Measurements from ENCODE around the gene ITSN1. TPM values are rescaled to one million over a fixed set of nuclear protein-coding genes. Genes with fewer than 3 reads are reported as not detected.
A peak's percentile ranks its signal among the peaks of the same experiment; 100 is the strongest.

ITSN1 gene
- total RNA-seq, 2 donors from 2014 or later: 3.8 to 4.3 TPM

- no peak for ATAC-seq (replicated peaks)
- peak overlapping the region; percentile 30 for H3K27ac Mint-ChIP-seq
- H3K9me3 Mint-ChIP-seq: no peaks in the 10 kb centered on the region
- H3K4me1 Mint-ChIP-seq: peaks cover 6% of the 10 kb centered on the region
- peaks cover 6% of the 10 kb centered on the region for H3K27me3 Mint-ChIP-seq
- no peaks in the 10 kb centered on the region for H3K36me3 Mint-ChIP-seq (ENCODE audit: low read depth)
- peak overlapping the region; percentile 86 for H3K4me3 Mint-ChIP-seq
These were observed 1.5 kb downstream of the ITSN1 start for GRCh38 chr21:33643658-33644311.

- H3K4me1 Mint-ChIP-seq: peaks cover 6% of the 10 kb centered on the region
- no peak overlapping the region for H3K4me3 Mint-ChIP-seq
- no peak for ATAC-seq (replicated peaks)
- no peaks in the 10 kb centered on the region for H3K9me3 Mint-ChIP-seq
- H3K27me3 Mint-ChIP-seq: peaks cover 6% of the 10 kb centered on the region
- H3K27ac Mint-ChIP-seq: no peak overlapping the region
- H3K36me3 Mint-ChIP-seq (ENCODE audit: low read depth): no peaks in the 10 kb centered on the region
These were observed 2.2 kb downstream of the ITSN1 start for GRCh38 chr21:33644383-33645074.

GRCh38 chr21:33645730-33646129, 3.4 kb downstream of the ITSN1 start:
- peaks cover 6% of the 10 kb centered on the region for H3K4me1 Mint-ChIP-seq
- H3K9me3 Mint-ChIP-seq: no peaks in the 10 kb centered on the region
- H3K27ac Mint-ChIP-seq: no peak overlapping the region
- no peak overlapping the region for H3K4me3 Mint-ChIP-seq
- ATAC-seq (replicated peaks): no peak
- peaks cover 6% of the 10 kb centered on the region for H3K27me3 Mint-ChIP-seq
- H3K36me3 Mint-ChIP-seq (ENCODE audit: low read depth): no peaks in the 10 kb centered on the region

- H3K4me3 Mint-ChIP-seq: no peak overlapping the region
- peaks cover 6% of the 10 kb centered on the region for H3K27me3 Mint-ChIP-seq
- H3K27ac Mint-ChIP-seq: no peak overlapping the region
- no peaks in the 10 kb centered on the region for H3K36me3 Mint-ChIP-seq (ENCODE audit: low read depth)
- H3K9me3 Mint-ChIP-seq: no peaks in the 10 kb centered on the region
- no peak for ATAC-seq (replicated peaks)
- peaks cover 6% of the 10 kb centered on the region for H3K4me1 Mint-ChIP-seq
These were observed 5.3 kb downstream of the ITSN1 start for GRCh38 chr21:33647587-33647986.

- no peak for ATAC-seq (replicated peaks)
- Mint-ChIP-seq H3K36me3 (ENCODE audit: low read depth) (no peaks in the 10 kb centered on the region), H3K4me1 (peaks cover 3% of the 10 kb centered on the region), H3K9me3 (no peaks in the 10 kb centered on the region), H3K27me3 (peaks cover 4% of the 10 kb centered on the region), H3K27ac (no peak overlapping the region), H3K4me3 (no peak overlapping the region)
These were observed 6.3 kb downstream of the ITSN1 start for GRCh38 chr21:33648555-33648954.

- H3K4me1 Mint-ChIP-seq: no peaks in the 10 kb centered on the region
- H3K4me3 Mint-ChIP-seq: no peak overlapping the region
- no peaks in the 10 kb centered on the region for H3K36me3 Mint-ChIP-seq (ENCODE audit: low read depth)
- no peaks in the 10 kb centered on the region for H3K9me3 Mint-ChIP-seq
- ATAC-seq (replicated peaks): no peak
- no peaks in the 10 kb centered on the region for H3K27me3 Mint-ChIP-seq
- H3K27ac Mint-ChIP-seq: no peak overlapping the region
These were observed 7.9 kb downstream of the ITSN1 start for GRCh38 chr21:33650230-33650629.

DNA sequence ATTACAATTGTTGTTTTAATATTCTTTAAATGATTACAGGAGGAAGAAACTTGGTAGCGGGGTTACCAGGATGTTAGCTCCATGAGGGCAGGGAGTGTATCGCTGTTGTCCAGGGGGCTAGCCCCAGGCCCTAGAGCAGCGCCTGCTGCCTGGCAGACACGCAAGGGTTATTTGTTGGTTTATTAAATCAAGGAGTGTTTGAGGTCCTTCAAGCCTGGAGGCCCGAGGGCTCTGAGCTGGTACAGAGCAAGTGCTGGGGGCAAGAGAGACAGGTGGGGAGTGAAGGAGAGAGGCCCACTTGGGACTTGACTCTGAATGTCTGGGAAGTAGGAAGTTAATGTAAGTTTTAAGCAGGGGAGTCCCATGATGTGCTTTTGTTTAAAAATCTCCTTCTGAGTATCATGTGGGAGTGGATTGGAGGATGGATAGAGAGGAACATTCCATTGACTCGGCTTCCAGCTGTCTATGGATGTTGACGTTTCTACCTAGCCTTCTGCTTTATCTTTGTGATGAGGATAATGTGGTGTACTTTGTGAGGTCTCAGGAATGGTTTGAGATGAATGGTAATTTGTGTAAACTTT, 8.7 kb downstream of the ITSN1 start:
- no peaks in the 10 kb centered on the region for H3K4me1 Mint-ChIP-seq

GRCh38 chr21:33651965-33652680, 9.8 kb downstream of the ITSN1 start:
- ATAC-seq (replicated peaks): no peak
- H3K4me1 Mint-ChIP-seq: no peaks in the 10 kb centered on the region
- no peaks in the 10 kb centered on the region for H3K36me3 Mint-ChIP-seq (ENCODE audit: low read depth)
- no peak overlapping the region for H3K4me3 Mint-ChIP-seq
- H3K27me3 Mint-ChIP-seq: no peaks in the 10 kb centered on the region
- H3K27ac Mint-ChIP-seq: no peak overlapping the region
- H3K9me3 Mint-ChIP-seq: no peaks in the 10 kb centered on the region

More for the DNA sequence above, 8.7 kb downstream of the ITSN1 start:
- H3K4me3 Mint-ChIP-seq: no peak overlapping the region
- H3K9me3 Mint-ChIP-seq: no peaks in the 10 kb centered on the region
- no peak for ATAC-seq (replicated peaks)
- H3K27ac Mint-ChIP-seq: no peak overlapping the region
- H3K36me3 Mint-ChIP-seq (ENCODE audit: low read depth): no peaks in the 10 kb centered on the region
- H3K27me3 Mint-ChIP-seq: no peaks in the 10 kb centered on the region

GRCh38 chr21:33654412-33654811, 12.1 kb downstream of the ITSN1 start:
- Mint-ChIP-seq H3K9me3 (no peaks in the 10 kb centered on the region), H3K4me3 (no peak overlapping the region), H3K36me3 (ENCODE audit: low read depth) (no peaks in the 10 kb centered on the region), H3K27ac (no peak overlapping the region), H3K27me3 (peaks cover 3% of the 10 kb centered on the region), H3K4me1 (no peaks in the 10 kb centered on the region)
- ATAC-seq (replicated peaks): no peak

DNA sequence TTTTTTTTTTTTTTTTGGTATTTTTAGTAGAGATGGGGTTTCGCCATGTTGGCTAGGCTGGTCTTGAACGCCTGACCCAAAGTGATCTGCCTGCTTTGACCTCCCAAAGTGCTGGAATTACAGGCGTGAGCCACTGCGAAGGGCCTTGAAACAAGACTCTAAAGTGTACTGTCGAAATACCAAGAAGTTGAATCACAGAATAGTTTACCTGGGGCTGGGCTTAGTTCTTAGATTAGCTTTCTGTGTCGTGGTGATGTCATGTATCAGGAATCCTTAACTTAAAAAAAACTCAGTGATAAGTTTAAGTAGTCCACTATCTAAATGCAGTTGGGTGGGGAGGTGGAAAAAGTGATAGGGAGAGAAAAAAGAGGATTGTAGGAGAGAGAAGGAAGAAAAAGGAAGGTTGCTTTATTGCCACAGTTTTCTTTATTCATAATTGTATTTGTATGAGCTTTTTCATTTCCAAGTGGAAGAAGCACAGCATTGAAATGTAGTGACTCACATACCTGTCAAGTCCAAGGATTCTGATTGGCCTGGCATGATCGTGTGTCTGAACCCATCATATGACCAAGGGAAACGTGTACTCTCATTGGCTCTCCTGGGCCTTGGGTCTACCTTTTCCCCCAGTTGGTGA, 13.4 kb downstream of the ITSN1 start:
- H3K27ac Mint-ChIP-seq: no peak overlapping the region
- no peak for ATAC-seq (replicated peaks)
- H3K9me3 Mint-ChIP-seq: no peaks in the 10 kb centered on the region
- H3K4me1 Mint-ChIP-seq: no peaks in the 10 kb centered on the region
- peaks cover 3% of the 10 kb centered on the region for H3K27me3 Mint-ChIP-seq
- no peak overlapping the region for H3K4me3 Mint-ChIP-seq
- no peaks in the 10 kb centered on the region for H3K36me3 Mint-ChIP-seq (ENCODE audit: low read depth)

DNA sequence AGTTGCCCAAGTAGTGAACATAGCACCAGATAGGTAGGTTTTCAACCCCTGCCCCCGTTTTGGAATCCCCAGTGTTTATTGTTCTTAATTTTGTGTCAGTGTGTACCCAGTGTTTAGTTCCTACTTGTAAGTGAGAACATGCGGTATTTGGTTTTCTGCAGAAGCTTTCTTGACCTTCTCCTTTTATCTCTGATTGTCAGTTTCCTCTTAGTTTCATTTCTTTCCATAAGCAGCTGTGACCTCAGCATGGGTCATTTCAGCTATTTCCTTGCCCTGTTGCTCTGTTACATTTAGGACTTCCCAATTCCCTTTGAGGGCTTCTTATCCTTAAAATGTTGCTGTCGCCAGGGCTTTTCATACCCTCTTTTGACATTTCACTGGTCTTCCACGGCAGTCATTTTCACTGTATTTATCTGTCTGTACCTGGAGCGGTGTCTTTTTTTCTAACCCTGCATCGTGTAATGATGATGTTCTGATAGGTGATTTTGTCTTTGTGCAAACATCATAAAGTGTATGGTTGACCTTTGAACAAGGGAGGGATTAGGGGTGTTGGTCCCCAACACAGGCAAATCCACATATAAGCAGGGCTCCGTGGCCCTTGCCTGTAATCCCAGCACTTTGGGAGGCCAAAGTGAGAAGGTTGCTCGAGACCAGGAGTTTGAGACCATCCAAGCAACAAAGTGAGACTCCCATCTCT, 15.0 kb downstream of the ITSN1 start:
- Mint-ChIP-seq H3K36me3 (ENCODE audit: low read depth) (no peaks in the 10 kb centered on the region), H3K4me1 (no peaks in the 10 kb centered on the region), H3K27ac (no peak overlapping the region), H3K4me3 (no peak overlapping the region), H3K27me3 (peaks cover 3% of the 10 kb centered on the region), H3K9me3 (no peaks in the 10 kb centered on the region)
- no peak for ATAC-seq (replicated peaks)

DNA sequence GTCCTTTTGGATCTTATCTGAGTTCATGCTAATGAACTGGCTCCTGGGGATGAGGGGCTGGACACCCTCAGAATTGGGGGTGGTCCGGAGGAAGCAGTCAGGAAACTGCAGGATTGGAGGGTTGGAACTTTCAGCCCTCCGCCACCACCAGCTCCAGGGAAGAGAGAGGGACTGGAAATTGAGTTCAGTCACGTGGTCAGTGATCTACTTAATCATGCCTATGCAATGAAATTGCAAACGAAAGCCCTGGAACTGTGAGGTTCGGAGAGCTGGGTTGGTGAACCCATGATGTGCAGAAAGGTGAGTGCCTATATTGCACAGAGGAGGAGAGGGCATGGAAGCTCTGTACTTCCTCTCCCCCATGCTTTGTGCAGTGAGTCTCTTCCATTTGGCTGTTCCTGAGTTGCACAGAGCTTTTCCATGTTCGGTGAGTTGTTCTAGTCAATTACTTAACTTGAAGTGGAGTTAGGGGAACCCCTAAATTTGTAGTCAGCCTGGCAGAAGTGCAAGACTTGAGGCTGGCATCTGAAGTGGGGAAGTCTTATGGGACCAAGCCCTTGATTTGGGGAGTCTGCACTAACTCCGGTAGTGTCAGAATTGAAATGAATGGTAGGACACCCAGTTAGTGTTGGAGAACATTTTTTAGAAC, 16.7 kb downstream of the ITSN1 start:
- Mint-ChIP-seq H3K27ac (no peak overlapping the region), H3K36me3 (ENCODE audit: low read depth) (no peaks in the 10 kb centered on the region), H3K9me3 (no peaks in the 10 kb centered on the region), H3K4me3 (no peak overlapping the region), H3K4me1 (no peaks in the 10 kb centered on the region), H3K27me3 (peaks cover 3% of the 10 kb centered on the region)
- ATAC-seq (replicated peaks): no peak

GRCh38 chr21:33659568-33659949, 17.3 kb downstream of the ITSN1 start:
- Mint-ChIP-seq H3K4me3 (no peak overlapping the region), H3K4me1 (no peaks in the 10 kb centered on the region), H3K27ac (no peak overlapping the region), H3K9me3 (no peaks in the 10 kb centered on the region), H3K27me3 (peaks cover 3% of the 10 kb centered on the region), H3K36me3 (ENCODE audit: low read depth) (no peaks in the 10 kb centered on the region)
- ATAC-seq (replicated peaks): no peak
